ENCODE results near the gene CHAD. TPM values are rescaled to one million over a fixed set of nuclear protein-coding genes. Genes with fewer than 3 reads are reported as not detected.
"Not testable (repeated sequence)": the region's sequence is repeated elsewhere in the genome, so short reads cannot be mapped to it uniquely, and the experiment has no call there.

Gene CHAD
- total RNA-seq, 1 experiment from 2014 or later = not detected

GRCh38 chr17:50428126-50428525 is 40.6 kb downstream of the CHAD start:
- not testable (repeated sequence) for H3K4me3 ChIP-seq (ENCODE audit: low read depth in 2 of 2, low read length in 2 of 2)

GRCh38 chr17:50426814-50427787 is 41.6 kb downstream of the CHAD start:
- Histone ChIP-seq H3K27ac (ENCODE audit: low read length) (peak overlapping the region; percentile 74), H3K36me3 (ENCODE audit: control insufficient read depth, insufficient read depth, low read length) (no peaks in the 10 kb centered on the region; the same call in 1 of the 2 replicates), H3K4me3 (ENCODE audit: low read depth in 2 of 2, low read length in 2 of 2) (peak overlapping the region; percentile 58 to 66), H3K9me3 (ENCODE audit: control insufficient read depth, insufficient read depth, low read depth, low read length) (no peaks in the 10 kb centered on the region), H3K4me1 (ENCODE audit: control insufficient read depth, insufficient read depth, low read length) (peaks cover 20% of the 10 kb centered on the region), H3K27me3 (ENCODE audit: control insufficient read depth, insufficient read depth, low read length) (no peaks in the 10 kb centered on the region)
- ChIA-PET POLR2A (interaction anchor here (0.5 to 0.6 kb wide), 3 partner anchors 27 to 73 kb away, joined by 3 to 4 read pairs (median 3); no protein-coding TSS in a partner anchor), CTCF (interaction anchor here (0.5 to 0.6 kb wide), 2 partner anchors 16 to 35 kb away, joined by 4 to 6 read pairs; no protein-coding TSS in a partner anchor)
- ATAC-seq (peak; percentile 82), DNase-seq (ENCODE audit: low read depth, low spot score) (no peak)
- TF ChIP-seq REST (IDR thresholded peaks at IDR 0.05; ENCODE audit: insufficient read depth in 1 of 2, low read depth in 2 of 2, low read length in 1 of 2) = no peak
- peak; percentile 82 for TF ChIP-seq CTCF (IDR thresholded peaks at IDR 0.05)
- BruUV-seq (replicated peaks) = TSS peak; percentile 69
- intact Hi-C loops (cut with micrococcal nuclease; ENCODE audit: unreplicated experiment) = no loop called here
- in situ Hi-C loops (cut with HindIII; ENCODE audit: low pct_unique_long_range_greater_than_20kb, low sequenced_read_pairs) = no loop called here

More at GRCh38 chr17:50428126-50428525, 40.6 kb downstream of the CHAD start:
- in situ Hi-C loops (cut with HindIII; ENCODE audit: low pct_unique_long_range_greater_than_20kb, low sequenced_read_pairs); BruUV-seq (replicated peaks); H3K27ac ChIP-seq (ENCODE audit: low read length); POLR2A ChIA-PET; H3K36me3 ChIP-seq (ENCODE audit: control insufficient read depth, insufficient read depth, low read length); intact Hi-C loops (cut with micrococcal nuclease; ENCODE audit: unreplicated experiment); H3K27me3 ChIP-seq (ENCODE audit: control insufficient read depth, insufficient read depth, low read length); H3K9me3 ChIP-seq (ENCODE audit: control insufficient read depth, insufficient read depth, low read depth, low read length); CTCF ChIA-PET; DNase-seq (ENCODE audit: low read depth, low spot score); ATAC-seq: not testable (repeated sequence)
- peaks cover 20% of the 10 kb centered on the region for H3K4me1 ChIP-seq (ENCODE audit: control insufficient read depth, insufficient read depth, low read length)

GRCh38 chr17:50426472-50426782 is 42.3 kb downstream of the CHAD start:
- no peak for TF ChIP-seq TCF7L2 (IDR thresholded peaks at IDR 0.05; ENCODE audit: low read depth, low read length)
- TF ChIP-seq POLR2AphosphoS5 (IDR thresholded peaks at IDR 0.05; ENCODE audit: low read depth, low read length) = no peak
- no peak for TF ChIP-seq CTCF (IDR thresholded peaks at IDR 0.05)
- TF ChIP-seq REST (IDR thresholded peaks at IDR 0.05; ENCODE audit: insufficient read depth in 1 of 2, low read depth in 2 of 2, low read length in 1 of 2) = no peak
- TF ChIP-seq SIN3A (IDR thresholded peaks at IDR 0.05; ENCODE audit: borderline replicate concordance, insufficient read depth, low read depth, low read length) = no peak
- Histone ChIP-seq H3K27ac (ENCODE audit: low read length) (peak overlapping the region; percentile 74), H3K9me3 (ENCODE audit: control insufficient read depth, insufficient read depth, low read depth, low read length) (no peaks in the 10 kb centered on the region), H3K27me3 (ENCODE audit: control insufficient read depth, insufficient read depth, low read length) (no peaks in the 10 kb centered on the region), H3K4me1 (ENCODE audit: control insufficient read depth, insufficient read depth, low read length) (peaks cover 20% of the 10 kb centered on the region), H3K36me3 (ENCODE audit: control insufficient read depth, insufficient read depth, low read length) (no peaks in the 10 kb centered on the region; the same call in 1 of the 2 replicates), H3K4me3 (ENCODE audit: low read depth in 2 of 2, low read length in 2 of 2) (peak overlapping the region; percentile 58 to 66)
- in situ Hi-C loops (cut with HindIII; ENCODE audit: low pct_unique_long_range_greater_than_20kb, low sequenced_read_pairs) (no loop called here), intact Hi-C loops (cut with micrococcal nuclease; ENCODE audit: unreplicated experiment) (no loop called here)
- ATAC-seq = peak; percentile 10
- ChIA-PET POLR2A (interaction anchor here (0.6 kb wide), 1 partner anchor 73 kb away, joined by 4 read pairs; no protein-coding TSS in a partner anchor), CTCF (interaction anchor here (0.5 to 0.7 kb wide), 4 partner anchors 16 to 357 kb away, joined by 3 to 16 read pairs (median 5); no protein-coding TSS in a partner anchor)
- no peak for DNase-seq (ENCODE audit: low read depth, low spot score)
- BruUV-seq (replicated peaks) = no TSS peak

Data from Panc1 (cell line).